ENCODE results near the gene NCOA1.
"Not testable (repeated sequence)": the region's sequence is repeated elsewhere in the genome, so short reads cannot be mapped to it uniquely, and the experiment has no call there.

Gene NCOA1

GRCh38 chr2:24542269-24542872, 51.3 kb downstream of the NCOA1 start:
- DNase-seq: no peak

GRCh38 chr2:24543252-24543651, 52.2 kb downstream of the NCOA1 start:
- DNase-seq: peak; percentile 20

- no peak for DNase-seq
These were observed 53.5 kb downstream of the NCOA1 start for GRCh38 chr2:24544456-24545115.

- DNase-seq: no peak
These were observed 55.6 kb downstream of the NCOA1 start for GRCh38 chr2:24546669-24547068.

GRCh38 chr2:24548058-24548457, 57.0 kb downstream of the NCOA1 start:
- DNase-seq: no peak

- DNase-seq: not testable (repeated sequence)
These were observed 59.2 kb downstream of the NCOA1 start for GRCh38 chr2:24550301-24550700.

- no peak for DNase-seq
These were observed 60.0 kb downstream of the NCOA1 start for GRCh38 chr2:24551016-24551415.

GRCh38 chr2:24552836-24553235, 61.8 kb downstream of the NCOA1 start:
- DNase-seq: no peak

GRCh38 chr2:24558781-24559472, 67.9 kb downstream of the NCOA1 start:
- DNase-seq: no peak

GRCh38 chr2:24559473-24560113, 68.5 kb downstream of the NCOA1 start:
- no peak for DNase-seq

GRCh38 chr2:24565537-24565936, 74.5 kb downstream of the NCOA1 start:
- DNase-seq: no peak

- DNase-seq: no peak
These were observed 75.2 kb downstream of the NCOA1 start for GRCh38 chr2:24566209-24566608.

- DNase-seq: no peak
These were observed 75.6 kb downstream of the NCOA1 start for GRCh38 chr2:24566630-24567029.

- no peak for DNase-seq
These were observed 77.5 kb downstream of the NCOA1 start for GRCh38 chr2:24568551-24568950.

GRCh38 chr2:24569565-24569964, 78.5 kb downstream of the NCOA1 start:
- not testable (repeated sequence) for DNase-seq

GRCh38 chr2:24570225-24570624, 79.2 kb downstream of the NCOA1 start:
- no peak for DNase-seq

GRCh38 chr2:24571828-24572442, 80.9 kb downstream of the NCOA1 start:
- no peak for DNase-seq

- DNase-seq: no peak
These were observed 85.1 kb downstream of the NCOA1 start for GRCh38 chr2:24576146-24576545.

- no peak for DNase-seq
These were observed 85.6 kb downstream of the NCOA1 start for GRCh38 chr2:24576617-24577016.

- no peak for DNase-seq
These were observed 86.4 kb downstream of the NCOA1 start for GRCh38 chr2:24577481-24577880.

- DNase-seq: peak; percentile 17
These were observed 88.2 kb downstream of the NCOA1 start for GRCh38 chr2:24579053-24579803.

GRCh38 chr2:24580561-24580960, 89.5 kb downstream of the NCOA1 start:
- no peak for DNase-seq

GRCh38 chr2:24581971-24582370, 90.9 kb downstream of the NCOA1 start:
- not testable (repeated sequence) for DNase-seq

All from activated CD4-positive, alpha-beta T cell treated with anti-CD3 and anti-CD28 coated beads for 48 hours (primary cell).